ENCODE data around the gene ARL3.
"Not testable (repeated sequence)": the region's sequence is repeated elsewhere in the genome, so short reads cannot be mapped to it uniquely, and the experiment has no call there.

ARL3 gene

DNA sequence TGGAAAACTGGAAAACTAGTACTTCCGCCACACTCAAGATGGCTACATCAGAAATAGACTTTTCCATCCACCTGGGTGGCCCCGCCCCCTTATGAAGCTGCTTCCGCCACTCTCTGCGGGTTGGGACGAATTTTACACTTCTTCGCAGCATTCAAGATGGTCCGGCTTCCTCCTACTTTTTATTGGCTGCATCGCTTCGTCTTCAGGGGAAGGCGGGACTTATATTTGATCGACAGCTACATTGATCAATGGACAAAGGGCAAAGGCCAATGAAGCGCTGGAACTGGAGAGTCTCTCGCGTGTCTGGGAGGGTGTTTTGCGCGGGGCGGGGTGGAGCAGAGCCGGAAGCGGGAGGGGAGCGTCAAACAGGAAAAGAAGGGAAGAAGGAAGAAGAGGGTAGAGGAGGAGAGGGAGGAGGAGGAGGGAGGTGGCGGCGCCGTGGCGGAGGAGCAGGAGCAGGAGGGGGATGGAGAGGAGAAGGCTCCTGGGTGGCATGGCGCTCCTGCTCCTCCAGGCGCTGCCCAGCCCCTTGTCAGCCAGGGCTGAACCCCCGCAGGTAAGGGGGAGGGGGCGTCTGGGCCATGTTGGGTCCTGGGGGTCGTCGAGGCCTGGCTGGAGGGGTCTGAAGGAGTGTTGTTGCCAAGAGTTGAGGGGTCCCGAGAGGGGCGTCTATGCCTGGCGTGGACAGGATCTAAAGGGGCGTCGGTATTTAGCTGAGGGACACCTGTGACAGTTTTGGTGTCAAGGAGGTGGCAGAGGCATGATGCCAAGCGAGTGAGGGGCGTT, 29.6 kb upstream of the ARL3 start, which contains the start of gene WBP1L:
Gene WBP1L, plus strand, starts transcription at position 361 of the 786 bp plus-strand sequence. Its CDS starts 106 bp downstream, at position 467.
- ATAC-seq = peak; percentile 98
- Mint-ChIP-seq H3K27ac (peak within 1 kb of the TSS; percentile 94 to 98), H3K27me3 (no peaks in the 10 kb centered on the region), H3K4me3 (peak within 1 kb of the TSS; percentile 83 to 87), H3K9me3 (peaks cover 7% of the 10 kb centered on the region in 2 donors), H3K4me1 (peaks cover 50% of the 10 kb centered on the region)
- DNase-seq = peak; percentile 91 to 97

GRCh38 chr10:102743078-102743587, 28.9 kb upstream of the ARL3 start:
- ATAC-seq (no peak), DNase-seq (no peak)
- Mint-ChIP-seq H3K27me3 (no peaks in the 10 kb centered on the region), H3K4me3 (peak overlapping the region in 1 of 2 donors; percentile 87), H3K4me1 (peaks cover 43% of the 10 kb centered on the region), H3K9me3 (peaks cover 7% of the 10 kb centered on the region in 2 donors), H3K27ac (peak overlapping the region; percentile 94 to 98)

GRCh38 chr10:102742313-102742712, 28.1 kb upstream of the ARL3 start:
- not testable (repeated sequence) for H3K4me3 Mint-ChIP-seq, H3K9me3 Mint-ChIP-seq, ATAC-seq, DNase-seq, H3K27me3 Mint-ChIP-seq, H3K27ac Mint-ChIP-seq
- peaks cover 41% of the 10 kb centered on the region for H3K4me1 Mint-ChIP-seq

GRCh38 chr10:102741726-102742237, 27.6 kb upstream of the ARL3 start:
- H3K27me3 Mint-ChIP-seq = no peaks in the 10 kb centered on the region
- no peak for ATAC-seq
- peaks cover 7% of the 10 kb centered on the region in 2 donors for H3K9me3 Mint-ChIP-seq
- no peak overlapping the region for H3K27ac Mint-ChIP-seq
- no peak overlapping the region for H3K4me3 Mint-ChIP-seq
- peaks cover 39% of the 10 kb centered on the region for H3K4me1 Mint-ChIP-seq
- no peak for DNase-seq

DNA sequence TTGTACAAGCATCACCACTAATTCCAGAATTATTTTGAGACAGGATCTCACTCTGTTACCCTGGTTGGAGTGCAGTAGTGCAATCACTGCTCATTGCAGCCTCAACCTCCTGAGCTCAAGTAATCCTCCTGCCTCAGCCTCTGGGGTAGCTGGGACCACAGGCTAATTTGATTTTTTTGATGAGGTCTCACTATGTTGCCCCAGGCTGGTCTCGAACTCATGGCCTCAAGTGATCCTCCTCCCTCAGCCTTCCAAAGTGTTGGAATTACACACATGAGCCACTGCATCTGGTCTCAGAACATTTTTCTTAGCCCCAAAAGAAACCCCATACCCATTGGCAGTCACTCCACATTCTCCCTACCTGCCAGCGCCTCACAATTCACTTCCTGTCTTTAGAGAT, 26.0 kb upstream of the ARL3 start:
- ATAC-seq (no peak), DNase-seq (no peak)
- Mint-ChIP-seq H3K4me3 (no peak overlapping the region), H3K4me1 (peaks cover 23% of the 10 kb centered on the region), H3K27me3 (no peaks in the 10 kb centered on the region), H3K27ac (no peak overlapping the region), H3K9me3 (peaks cover 7% of the 10 kb centered on the region in 2 donors)

- no peaks in the 10 kb centered on the region for H3K27me3 Mint-ChIP-seq
- H3K9me3 Mint-ChIP-seq = peaks cover 7% of the 10 kb centered on the region in 2 donors
- H3K27ac Mint-ChIP-seq = peak overlapping the region in 1 of 2 donors; percentile 54
- H3K4me1 Mint-ChIP-seq = peaks cover 12% of the 10 kb centered on the region
- no peak for DNase-seq
- H3K4me3 Mint-ChIP-seq = no peak overlapping the region
- ATAC-seq = no peak
Observed at GRCh38 chr10:102738692-102739121, 24.5 kb upstream of the ARL3 start.

DNA sequence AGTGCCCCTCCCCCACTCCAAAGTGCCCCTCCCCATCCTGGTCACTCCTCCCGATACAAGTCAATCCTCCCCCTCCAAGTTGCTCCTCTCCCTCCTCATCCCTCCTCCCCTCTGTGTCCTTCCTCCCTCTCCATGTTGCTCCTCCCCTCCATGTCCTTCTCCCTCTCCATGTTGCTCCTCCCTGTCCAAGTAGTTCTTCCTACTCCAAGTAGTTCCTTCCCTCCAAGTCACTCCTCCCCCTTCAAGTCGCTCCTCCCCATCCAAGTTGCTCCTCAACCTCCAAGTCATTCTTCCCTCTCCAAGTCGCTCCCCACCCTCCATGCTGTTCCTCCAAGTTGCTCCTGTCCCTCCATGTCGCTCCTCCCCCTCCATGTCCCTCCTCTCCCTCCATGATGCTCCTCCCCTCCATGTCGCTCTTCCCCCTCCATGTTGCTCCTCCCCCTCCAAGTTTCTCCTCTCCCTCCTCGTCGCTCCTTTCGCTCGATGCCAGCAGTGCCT, 20.9 kb upstream of the ARL3 start:
- Mint-ChIP-seq H3K27ac (peak overlapping the region; percentile 60 to 87), H3K27me3 (no peaks in the 10 kb centered on the region), H3K4me1 (no peaks in the 10 kb centered on the region), H3K4me3 (no peak overlapping the region), H3K9me3 (no peaks in the 10 kb centered on the region)
- ATAC-seq = no peak
- DNase-seq = no peak

- H3K4me1 Mint-ChIP-seq = peaks cover 15% of the 10 kb centered on the region
- peak overlapping the region in 1 of 2 donors; percentile 82 for H3K27ac Mint-ChIP-seq
- H3K4me3 Mint-ChIP-seq = no peak overlapping the region
- no peak for ATAC-seq
- DNase-seq = no peak
- no peaks in the 10 kb centered on the region for H3K27me3 Mint-ChIP-seq
- no peaks in the 10 kb centered on the region for H3K9me3 Mint-ChIP-seq
Observed at GRCh38 chr10:102732661-102733060, 18.5 kb upstream of the ARL3 start.

- H3K9me3 Mint-ChIP-seq = no peaks in the 10 kb centered on the region
- H3K27me3 Mint-ChIP-seq = no peaks in the 10 kb centered on the region
- no peak overlapping the region for H3K4me3 Mint-ChIP-seq
- H3K4me1 Mint-ChIP-seq = peaks cover 15% of the 10 kb centered on the region
- no peak overlapping the region for H3K27ac Mint-ChIP-seq
- ATAC-seq = no peak
- no peak for DNase-seq
Observed at GRCh38 chr10:102731222-102731800, 17.1 kb upstream of the ARL3 start.

DNA sequence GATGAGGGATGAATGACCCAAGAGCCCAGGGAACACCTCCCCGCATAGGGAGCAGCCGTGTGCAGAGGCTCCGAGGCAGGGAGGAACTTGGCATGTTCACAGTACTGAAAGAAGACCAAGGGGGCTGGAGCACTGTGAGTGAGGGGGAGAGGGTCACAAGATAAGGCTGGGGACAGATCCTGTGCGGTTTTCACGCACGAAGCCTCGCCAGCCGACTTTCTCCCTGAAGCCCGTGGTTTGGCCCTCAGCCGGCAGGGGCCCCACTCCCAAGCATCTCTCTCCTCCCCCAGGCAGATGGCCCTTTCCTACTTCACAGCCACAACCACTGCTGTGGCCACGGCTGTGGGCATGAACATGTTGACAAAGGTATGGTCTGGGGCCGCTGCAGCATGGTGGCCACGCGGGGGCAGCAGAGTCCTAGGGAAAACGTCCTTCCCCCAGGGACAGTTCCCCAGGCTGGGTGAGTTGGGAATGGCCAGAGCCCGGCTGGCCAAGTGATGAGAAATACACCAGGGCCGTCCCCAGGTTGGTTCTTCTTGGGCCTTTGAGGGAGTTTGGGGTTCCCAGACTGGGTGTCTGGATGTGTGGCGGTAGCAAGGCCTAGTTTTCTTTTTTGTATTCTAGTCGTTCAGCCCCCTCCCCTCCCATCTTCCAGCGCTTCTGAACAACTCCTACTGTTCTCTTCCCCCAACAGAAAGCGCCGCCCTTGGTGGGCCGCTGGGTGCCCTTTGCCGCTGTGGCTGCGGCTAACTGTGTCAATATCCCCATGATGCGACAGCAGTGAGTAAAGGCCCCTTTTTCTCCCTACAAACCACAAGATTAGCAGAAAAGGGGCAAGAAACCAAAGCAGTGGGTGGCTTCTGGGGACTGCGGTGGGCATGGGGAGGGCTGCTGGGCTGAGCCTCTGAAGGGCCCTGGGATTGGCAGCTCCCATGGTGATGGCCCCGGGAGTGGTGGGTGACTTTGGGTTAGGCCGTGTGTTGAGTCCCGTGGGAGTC, 15.1 kb upstream of the ARL3 start:
- ATAC-seq (peak; percentile 89), DNase-seq (peak; percentile 48 to 56)
- Mint-ChIP-seq H3K4me3 (no peak overlapping the region), H3K27me3 (no peaks in the 10 kb centered on the region), H3K27ac (peak overlapping the region in 1 of 2 donors; percentile 31), H3K9me3 (no peaks in the 10 kb centered on the region), H3K4me1 (peaks cover 20% of the 10 kb centered on the region)

DNA sequence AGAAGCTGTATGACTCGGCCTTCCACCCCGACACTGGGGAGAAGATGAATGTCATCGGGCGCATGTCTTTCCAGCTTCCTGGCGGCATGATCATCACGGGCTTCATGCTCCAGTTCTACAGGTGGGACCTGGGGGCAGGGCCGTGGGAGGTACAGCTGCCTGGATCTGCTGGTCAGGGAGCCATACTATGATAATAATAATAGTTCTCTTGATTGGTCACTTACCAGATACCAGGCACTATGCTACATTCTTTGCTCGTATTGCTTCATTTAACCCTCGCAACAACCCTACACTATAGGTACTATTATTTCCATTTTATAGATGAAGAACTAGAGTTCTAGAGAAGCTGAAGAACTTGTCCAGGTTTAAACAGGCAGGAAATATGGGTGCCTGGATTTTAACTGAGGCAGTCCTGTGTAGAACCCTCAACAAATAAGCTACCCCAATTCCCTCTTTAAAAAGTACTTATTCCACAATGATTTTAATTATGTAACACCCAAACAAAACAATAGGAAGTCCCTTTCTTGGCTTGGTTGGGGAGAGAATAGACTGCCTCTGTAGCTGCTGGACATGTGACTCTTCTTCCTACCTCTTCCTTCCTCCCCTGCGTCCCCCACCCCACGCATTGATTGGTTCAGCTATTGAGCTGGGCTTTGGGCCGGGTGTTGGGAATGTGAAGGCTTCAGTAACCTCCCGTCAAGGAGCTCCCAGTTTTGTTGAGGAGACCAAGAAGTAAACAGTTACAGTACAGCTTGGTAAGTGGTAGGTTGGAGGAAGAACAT, 13.0 kb upstream of the ARL3 start:
- Mint-ChIP-seq H3K27ac (no peak overlapping the region), H3K9me3 (no peaks in the 10 kb centered on the region), H3K27me3 (no peaks in the 10 kb centered on the region), H3K4me1 (peaks cover 21% of the 10 kb centered on the region), H3K4me3 (no peak overlapping the region)
- no peak for DNase-seq
- no peak for ATAC-seq

DNA sequence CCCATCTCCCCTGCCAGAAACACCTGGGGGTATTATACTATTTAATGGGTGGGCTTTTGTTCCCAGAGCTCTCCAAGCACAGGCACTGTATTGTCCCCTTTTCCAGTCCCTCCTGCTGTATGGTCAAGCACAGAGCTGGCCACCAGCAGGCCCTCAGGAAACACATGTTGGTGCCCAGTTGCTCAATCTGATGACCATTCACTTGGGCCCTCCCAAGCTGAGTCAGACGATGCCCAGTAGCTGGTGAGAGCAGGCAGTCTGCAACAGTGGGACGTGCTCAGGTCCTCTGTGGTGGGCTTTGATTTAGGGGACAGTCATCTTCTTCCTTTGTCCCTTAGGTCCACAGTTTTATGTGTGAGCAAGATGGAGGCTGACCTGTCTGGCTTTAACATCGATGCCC, 12.1 kb upstream of the ARL3 start:
- Mint-ChIP-seq H3K4me3 (no peak overlapping the region), H3K9me3 (no peaks in the 10 kb centered on the region), H3K4me1 (peaks cover 28% of the 10 kb centered on the region), H3K27me3 (no peaks in the 10 kb centered on the region), H3K27ac (peak overlapping the region in 1 of 2 donors; percentile 88)
- DNase-seq = no peak
- ATAC-seq = no peak

DNA sequence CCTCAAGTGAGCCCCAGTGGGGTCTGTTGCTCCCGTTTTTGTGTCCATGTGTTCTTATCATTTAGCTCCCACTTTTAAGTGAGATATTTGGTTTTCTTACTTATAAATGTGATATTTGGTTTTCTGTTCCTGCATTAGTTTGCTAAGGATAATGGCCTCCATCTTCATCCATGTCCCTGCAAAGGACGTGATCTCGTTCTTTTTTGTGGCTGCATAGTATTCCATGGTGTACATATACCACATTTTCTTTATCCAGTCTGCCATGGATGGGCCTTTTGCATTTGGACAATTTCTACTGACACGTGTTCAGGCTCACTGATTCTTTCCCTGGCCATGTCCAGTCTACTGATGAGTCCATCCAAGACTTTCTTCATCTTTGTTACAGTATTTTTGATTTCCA, 9.8 kb upstream of the ARL3 start:
- no peaks in the 10 kb centered on the region for H3K27me3 Mint-ChIP-seq
- no peak overlapping the region for H3K4me3 Mint-ChIP-seq
- DNase-seq (no peak), ATAC-seq (no peak)
- peaks cover 34% of the 10 kb centered on the region for H3K4me1 Mint-ChIP-seq
- no peak overlapping the region for H3K27ac Mint-ChIP-seq
- H3K9me3 Mint-ChIP-seq = no peaks in the 10 kb centered on the region

- Mint-ChIP-seq H3K4me1 (peaks cover 47% of the 10 kb centered on the region), H3K27me3 (no peaks in the 10 kb centered on the region), H3K9me3 (no peaks in the 10 kb centered on the region), H3K27ac (peak overlapping the region in 1 of 2 donors; percentile 0), H3K4me3 (no peak overlapping the region)
- ATAC-seq (peak; percentile 68), DNase-seq (no peak)
Observed at GRCh38 chr10:102721954-102722353, 7.8 kb upstream of the ARL3 start.

All from stimulated activated naive CD8-positive, alpha-beta T cell treated with anti-CD3 and anti-CD28 coated beads, Interleukin-15, amount 100 ng/mL, for 72 hours (primary cell).